NOMO-1 treated with DMSO at 0.1 percent for 48 hours (cell line): Measurements from ENCODE around the gene RGS3.

Experiments
- DNase-seq: peaks from one replicate; lab custom pipeline; 2025; ENCODE audit not compliant: unreplicated experiment; lab: John Stamatoyannopoulos, UW

The RGS3 gene

GRCh38 chr9:113614843-113615648, 151.5 kb downstream of the RGS3 start:
- peak; percentile 11 for DNase-seq

GRCh38 chr9:113616116-113616515, 152.6 kb downstream of the RGS3 start:
- no peak for DNase-seq

- no peak for DNase-seq
Observed at GRCh38 chr9:113616621-113617496, 153.3 kb downstream of the RGS3 start.

GRCh38 chr9:113617550-113617949, 154.0 kb downstream of the RGS3 start:
- no peak for DNase-seq

GRCh38 chr9:113618836-113619490, 155.4 kb downstream of the RGS3 start:
- no peak for DNase-seq

- DNase-seq, result no peak
Observed at GRCh38 chr9:113619491-113620376, 156.2 kb downstream of the RGS3 start.

GRCh38 chr9:113620377-113621161, 157.0 kb downstream of the RGS3 start:
- DNase-seq, result no peak

GRCh38 chr9:113621309-113621791, 157.8 kb downstream of the RGS3 start:
- no peak for DNase-seq

- no peak for DNase-seq
Observed at GRCh38 chr9:113621980-113622379, 158.5 kb downstream of the RGS3 start.

- DNase-seq, result no peak
Observed at GRCh38 chr9:113622600-113623400, 159.3 kb downstream of the RGS3 start.

- no peak for DNase-seq
Observed at GRCh38 chr9:113623851-113624485, 160.4 kb downstream of the RGS3 start.

GRCh38 chr9:113624721-113625120, 161.2 kb downstream of the RGS3 start:
- DNase-seq, result no peak

- DNase-seq, result no peak
Observed at GRCh38 chr9:113625486-113625885, 162.0 kb downstream of the RGS3 start.

- no peak for DNase-seq
Observed at GRCh38 chr9:113626735-113627495, 163.4 kb downstream of the RGS3 start.

GRCh38 chr9:113628621-113629020, 165.1 kb downstream of the RGS3 start:
- no peak for DNase-seq

GRCh38 chr9:113630386-113631136, 167.0 kb downstream of the RGS3 start:
- peak; percentile 58 for DNase-seq
